Measurements from ENCODE around the gene RBCK1. TPM values are rescaled to one million over a fixed set of nuclear protein-coding genes. Genes with fewer than 3 reads are reported as not detected.

RBCK1 gene
- total and polyA plus RNA-seq, 11 donors: 37.0 to 77.7 (median 50.6) TPM

GRCh38 chr20:469746-470490, 61.8 kb downstream of the RBCK1 start:
- peaks cover 0 to 3% (median 0%) of the 10 kb centered on the region in 9 donors for H3K36me3 ChIP-seq
- WGBS, 4 donors: 72 to 80% (median 80%) methylated on average over 8 of the region's 8 CpGs
- H3K4me1 ChIP-seq: no peaks in the 10 kb centered on the region
- H3K27ac ChIP-seq: no peak overlapping the region
- no peaks in the 10 kb centered on the region for H3K27me3 ChIP-seq
- ATAC-seq (no peak), DNase-seq (no peak)
- TF ChIP-seq POLR2A (IDR thresholded peaks at IDR 0.05): no peak
- TF ChIP-seq, protein P1, sequence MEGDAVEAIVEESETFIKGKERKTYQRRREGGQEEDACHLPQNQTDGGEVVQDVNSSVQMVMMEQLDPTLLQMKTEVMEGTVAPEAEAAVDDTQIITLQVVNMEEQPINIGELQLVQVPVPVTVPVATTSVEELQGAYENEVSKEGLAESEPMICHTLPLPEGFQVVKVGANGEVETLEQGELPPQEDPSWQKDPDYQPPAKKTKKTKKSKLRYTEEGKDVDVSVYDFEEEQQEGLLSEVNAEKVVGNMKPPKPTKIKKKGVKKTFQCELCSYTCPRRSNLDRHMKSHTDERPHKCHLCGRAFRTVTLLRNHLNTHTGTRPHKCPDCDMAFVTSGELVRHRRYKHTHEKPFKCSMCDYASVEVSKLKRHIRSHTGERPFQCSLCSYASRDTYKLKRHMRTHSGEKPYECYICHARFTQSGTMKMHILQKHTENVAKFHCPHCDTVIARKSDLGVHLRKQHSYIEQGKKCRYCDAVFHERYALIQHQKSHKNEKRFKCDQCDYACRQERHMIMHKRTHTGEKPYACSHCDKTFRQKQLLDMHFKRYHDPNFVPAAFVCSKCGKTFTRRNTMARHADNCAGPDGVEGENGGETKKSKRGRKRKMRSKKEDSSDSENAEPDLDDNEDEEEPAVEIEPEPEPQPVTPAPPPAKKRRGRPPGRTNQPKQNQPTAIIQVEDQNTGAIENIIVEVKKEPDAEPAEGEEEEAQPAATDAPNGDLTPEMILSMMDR (IDR thresholded peaks at IDR 0.05): no peak
- intact Hi-C loops (cut with DNase I): loop anchor here in 1 of 10 donors (10.0 kb wide), 1 partner anchor 65 kb away; the partner anchor contains the start of gene RBCK1
- no peak overlapping the region for H3K4me3 ChIP-seq
- H3K9me3 ChIP-seq: peaks cover 0 to 9% (median 0%) of the 10 kb centered on the region in 12 donors

GRCh38 chr20:472137-472846, 64.2 kb downstream of the RBCK1 start:
- no peak for ATAC-seq
- Histone ChIP-seq H3K4me3 (no peak overlapping the region), H3K4me1 (no peaks in the 10 kb centered on the region), H3K9me3 (peaks cover 0 to 9% (median 0%) of the 10 kb centered on the region in 12 donors), H3K36me3 (peaks cover 0 to 10% (median 0%) of the 10 kb centered on the region in 9 donors), H3K27ac (no peak overlapping the region), H3K27me3 (no peaks in the 10 kb centered on the region)
- no peak for TF ChIP-seq POLR2A (IDR thresholded peaks at IDR 0.05)
- TF ChIP-seq, protein P1 (IDR thresholded peaks at IDR 0.05): no peak
- no peak for DNase-seq
- WGBS, 4 donors: 87 to 97% (median 94%) methylated on average over 9 of the region's 9 CpGs
- intact Hi-C loops (cut with DNase I): loop anchor here in 1 of 10 donors (10.0 kb wide), 1 partner anchor 67 kb away; the partner anchor contains the start of gene RBCK1

DNA sequence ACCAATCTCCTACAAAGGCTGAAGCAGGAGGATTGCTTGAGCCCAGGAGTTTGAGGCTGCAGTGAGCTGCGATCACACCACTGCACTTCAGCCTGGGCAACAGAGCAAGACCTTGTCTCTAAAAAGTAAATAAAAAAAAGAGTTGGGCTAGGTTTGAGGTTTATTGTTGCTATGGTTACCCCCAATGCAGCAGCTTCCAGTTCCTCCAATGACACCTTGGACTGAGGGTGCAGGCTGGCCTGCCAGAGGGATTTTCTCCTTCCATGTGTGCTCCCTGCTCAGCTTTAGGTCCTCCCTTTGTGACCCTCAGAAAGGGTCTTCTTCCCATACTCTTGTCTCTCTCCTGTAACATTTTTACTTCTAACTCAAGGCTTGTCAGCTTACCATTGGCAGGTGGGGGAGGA, 64.8 kb downstream of the RBCK1 start:
- H3K9me3 ChIP-seq: peaks cover 0 to 9% (median 0%) of the 10 kb centered on the region in 12 donors
- intact Hi-C loops (cut with DNase I): loop anchor here in 1 of 10 donors (10.0 kb wide), 1 partner anchor 68 kb away; the partner anchor contains the start of gene RBCK1
- ATAC-seq (no peak), DNase-seq (no peak)
- no peaks in the 10 kb centered on the region for H3K27me3 ChIP-seq
- peaks cover 0 to 13% (median 3%) of the 10 kb centered on the region in 9 donors for H3K36me3 ChIP-seq
- TF ChIP-seq POLR2A (IDR thresholded peaks at IDR 0.05): no peak
- TF ChIP-seq, protein P1 (IDR thresholded peaks at IDR 0.05): no peak
- H3K4me1 ChIP-seq: peaks cover 0 to under 1% (median 0%) of the 10 kb centered on the region in 12 donors
- H3K4me3 ChIP-seq: no peak overlapping the region
- WGBS, 4 donors: 94 to 100% (median 96%) methylated on average over 1 of the region's 1 CpG
- H3K27ac ChIP-seq: no peak overlapping the region

- no peaks in the 10 kb centered on the region for H3K27me3 ChIP-seq
- no peak for DNase-seq
- WGBS, 4 donors: 84 to 95% (median 91%) methylated on average over 2 of the region's 2 CpGs
- peaks cover 0 to 23% (median 9%) of the 10 kb centered on the region in 9 donors for H3K36me3 ChIP-seq
- H3K27ac ChIP-seq: no peak overlapping the region
- no peak for ATAC-seq
- peaks cover 0 to 11% (median 0%) of the 10 kb centered on the region in 12 donors for H3K4me1 ChIP-seq
- no peak overlapping the region for H3K4me3 ChIP-seq
- peaks cover 0 to 9% (median 0%) of the 10 kb centered on the region in 12 donors for H3K9me3 ChIP-seq
- TF ChIP-seq POLR2A (IDR thresholded peaks at IDR 0.05): no peak
- intact Hi-C loops (cut with DNase I): loop anchor here in 1 of 10 donors (10.0 kb wide), 1 partner anchor 70 kb away; the partner anchor contains the start of gene RBCK1
Observed at GRCh38 chr20:474581-474980, 66.5 kb downstream of the RBCK1 start.
